Prostate gland (tissue), 2 donors: ENCODE measurements around the gene TMED4. TPM values are rescaled to one million over a fixed set of nuclear protein-coding genes. Genes with fewer than 3 reads are reported as not detected.

Experiments
- DNase-seq: peaks from one replicate; pipeline ENCODE4 v3.0.0-alpha.2; 2019; ENCODE audit warnings: low spot score
- H3K27ac ChIP-seq, 2 donors: fragments of 200-600 bp; sonication (generic); 2 replicates each; pipeline ENCODE4 v1.5.1; 2017 to 2019
- H3K27me3 ChIP-seq: fragments of 200-600 bp; sonication (generic); replicated peaks from 2 replicates; pipeline ENCODE4 v1.5.1; 2019; ENCODE audit not compliant: insufficient read depth
- H3K36me3 ChIP-seq, 2 donors: fragments of 200-600 bp; sonication (generic); 1 replicate in 1 of 2; 2 replicates in 1 of 2; pipeline versions ENCODE4 v1.5.1 to v1.8.1; 2017 to 2019
- H3K4me1 ChIP-seq: fragments of 200-600 bp; sonication (generic); replicated peaks from 2 replicates; pipeline ENCODE4 v1.5.1; 2019
- H3K4me3 ChIP-seq, 2 donors: fragments of 200-600 bp; sonication (generic); 2 replicates each; pipeline ENCODE4 v1.5.1; 2017 to 2019
- H3K9me3 ChIP-seq: fragments of 200-600 bp; sonication (generic); 2 replicates; pipeline ENCODE4 v1.5.1; 2017
- CTCF ChIP-seq, 4 experiments: fragments of 200-600 bp in 2 of 4; fragments of 450-650 bp in 2 of 4; sonication (generic) in 2 of 4; IDR thresholded peaks; 1 replicate in 3 of 4; 2 replicates in 1 of 4; pipeline ENCODE4 v1.5.1; 2016 to 2019; ENCODE audit warnings: antibody characterized with exemption in 4 of 4, mild to moderate bottlenecking in 2 of 4, moderate library complexity in 2 of 4
- POLR2A ChIP-seq: fragments of 450-650 bp; IDR thresholded peaks from one replicate; pipeline ENCODE4 v1.6.1; 2016; ENCODE audit warnings: antibody characterized with exemption, mild to moderate bottlenecking
- POLR2AphosphoS5 ChIP-seq: sonication (generic); formaldehyde crosslinking; IDR thresholded peaks from one replicate; pipeline ENCODE4 v1.6.1; 2017; ENCODE audit warnings: antibody characterized with exemption
- WGBS: methylation state at CpG from one replicate; pipeline ENCODE4 v1.1.5; 2018; 5-methylcytosine and 5-hydroxymethylcytosine counted together
- intact Hi-C: fragments of 100-400 bp; cut with DNase I; formaldehyde crosslinking; loops from one replicate; pipeline ENCODE4 v1.14.2; 2022
- total RNA-seq, 2 donors: library from RNA; depleted of rRNA; stranded (reverse); fragments of >200 nt; gene quantifications; one replicate each; pipeline ENCODE4 v1.1.0, GENCODE V29; 2016

The TMED4 gene
- total RNA-seq, 2 donors from 2014 or later, result 227 to 243 TPM

DNA sequence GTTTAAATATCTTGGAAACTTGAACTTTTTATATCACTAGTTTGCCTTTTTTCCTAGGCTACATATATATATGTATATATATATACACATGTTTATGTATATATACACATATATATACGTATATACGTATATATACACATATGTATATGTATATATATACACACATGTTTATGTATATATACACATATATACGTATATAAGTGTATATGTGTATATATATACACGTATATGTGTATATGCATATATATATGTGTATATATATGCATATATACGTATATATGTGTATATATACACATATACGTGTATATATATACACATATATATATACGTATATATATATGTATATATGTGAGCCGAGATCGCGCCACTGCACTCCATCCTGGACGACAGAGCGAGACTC is 34.5 kb upstream of the TMED4 start:
- no peak for DNase-seq
- Histone ChIP-seq H3K9me3 (no peaks in the 10 kb centered on the region), H3K36me3 (no peaks in the 10 kb centered on the region), H3K4me1 (peaks cover 6% of the 10 kb centered on the region), H3K27ac (no peak overlapping the region), H3K4me3 (no peak overlapping the region), H3K27me3 (no peaks in the 10 kb centered on the region)
- TF ChIP-seq POLR2AphosphoS5 (no peak), POLR2A (no peak), CTCF (IDR thresholded peaks at IDR 0.05) (no peak)
- intact Hi-C loops, result no loop called here
- WGBS, result 92% methylated on average over 12 of the region's 12 CpGs

GRCh38 chr7:44615793-44616192 is 33.8 kb upstream of the TMED4 start:
- intact Hi-C loops, result no loop called here
- no peak overlapping the region for H3K4me3 ChIP-seq
- 89% methylated on average over 5 of the region's 5 CpGs for WGBS
- H3K27me3 ChIP-seq, result no peaks in the 10 kb centered on the region
- no peak for DNase-seq
- no peaks in the 10 kb centered on the region for H3K36me3 ChIP-seq
- H3K4me1 ChIP-seq, result peaks cover 6% of the 10 kb centered on the region
- TF ChIP-seq CTCF (IDR thresholded peaks at IDR 0.05) (no peak), POLR2AphosphoS5 (no peak), POLR2A (no peak)
- no peaks in the 10 kb centered on the region for H3K9me3 ChIP-seq
- no peak overlapping the region for H3K27ac ChIP-seq

DNA sequence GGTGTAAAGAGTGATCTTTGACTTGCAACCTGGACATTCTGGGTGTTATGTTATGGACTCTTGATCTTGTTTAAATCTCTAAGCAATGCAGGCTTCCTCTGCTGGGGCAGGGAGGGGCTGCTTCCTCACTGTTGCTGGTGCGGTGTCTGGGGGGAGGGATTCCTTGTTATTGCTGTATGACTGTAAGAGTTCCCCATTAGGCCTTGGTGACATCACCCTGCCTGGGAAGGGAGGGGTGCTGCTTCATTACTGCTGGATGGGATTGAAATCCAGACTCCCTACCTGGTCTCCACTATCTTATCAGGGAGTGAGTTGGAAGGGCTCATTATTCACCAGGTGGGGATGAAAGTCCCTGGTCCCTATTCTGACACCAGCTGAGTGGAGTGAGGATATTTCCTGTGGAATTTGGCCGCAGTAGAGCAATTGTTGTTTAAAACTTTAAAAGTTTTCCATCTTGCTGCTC is 33.1 kb upstream of the TMED4 start:
- H3K27ac ChIP-seq, result no peak overlapping the region
- H3K4me1 ChIP-seq, result peaks cover 6% of the 10 kb centered on the region
- H3K9me3 ChIP-seq, result no peaks in the 10 kb centered on the region
- DNase-seq, result no peak
- WGBS, result 79% methylated on average over 2 of the region's 2 CpGs
- no peak for TF ChIP-seq POLR2AphosphoS5
- no peak for TF ChIP-seq POLR2A
- no peak for TF ChIP-seq CTCF (IDR thresholded peaks at IDR 0.05)
- intact Hi-C loops, result no loop called here
- no peaks in the 10 kb centered on the region for H3K36me3 ChIP-seq
- H3K27me3 ChIP-seq, result no peaks in the 10 kb centered on the region
- no peak overlapping the region for H3K4me3 ChIP-seq

DNA sequence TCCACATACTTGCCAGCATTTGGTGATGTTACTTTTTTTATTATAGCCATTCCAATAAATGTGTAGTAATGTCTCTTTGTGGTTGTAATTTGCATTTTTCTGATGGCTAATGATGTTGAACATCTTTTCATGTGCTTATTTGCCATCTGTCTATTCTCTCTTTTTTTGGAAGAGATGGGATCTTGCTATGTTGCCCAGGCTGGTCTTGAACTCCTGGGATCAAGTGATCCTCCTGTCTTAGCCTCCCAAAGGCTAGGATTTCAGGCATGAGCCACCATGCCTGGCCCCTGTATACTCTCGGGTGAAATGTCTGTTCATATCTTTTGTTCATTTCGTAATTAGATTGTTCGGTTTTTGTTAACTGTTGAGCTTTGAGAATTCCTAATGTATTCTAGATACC is 27.8 kb upstream of the TMED4 start:
- 92% methylated on average over 3 of the region's 3 CpGs for WGBS
- intact Hi-C loops, result loop anchor here (10.0 kb wide), 2 partner anchors 135 to 375 kb away; partner anchors contain the start of gene ZMIZ2
- Histone ChIP-seq H3K9me3 (no peaks in the 10 kb centered on the region), H3K4me1 (no peaks in the 10 kb centered on the region), H3K36me3 (no peaks in the 10 kb centered on the region), H3K27me3 (no peaks in the 10 kb centered on the region), H3K27ac (no peak overlapping the region), H3K4me3 (no peak overlapping the region)
- DNase-seq, result no peak
- TF ChIP-seq POLR2A (no peak), CTCF (IDR thresholded peaks at IDR 0.05) (no peak), POLR2AphosphoS5 (no peak)

GRCh38 chr7:44608916-44609648 is 27.1 kb upstream of the TMED4 start:
- Histone ChIP-seq H3K36me3 (no peaks in the 10 kb centered on the region), H3K27ac (no peak overlapping the region), H3K27me3 (no peaks in the 10 kb centered on the region), H3K4me1 (no peaks in the 10 kb centered on the region), H3K9me3 (no peaks in the 10 kb centered on the region), H3K4me3 (no peak overlapping the region)
- no peak for TF ChIP-seq POLR2AphosphoS5
- no peak for TF ChIP-seq CTCF (IDR thresholded peaks at IDR 0.05)
- TF ChIP-seq POLR2A, result no peak
- DNase-seq, result no peak
- intact Hi-C loops, result loop anchor here (10.0 kb wide), 2 partner anchors 136 to 376 kb away; partner anchors contain the start of gene ZMIZ2
- WGBS, result 73% methylated on average over 14 of the region's 14 CpGs
